ENCODE results near the gene ASNSD1. TPM values are rescaled to one million over a fixed set of nuclear protein-coding genes. Genes with fewer than 3 reads are reported as not detected.

The ASNSD1 gene
- total RNA-seq, 1 experiment from 2014 or later = 14.8 TPM

DNA sequence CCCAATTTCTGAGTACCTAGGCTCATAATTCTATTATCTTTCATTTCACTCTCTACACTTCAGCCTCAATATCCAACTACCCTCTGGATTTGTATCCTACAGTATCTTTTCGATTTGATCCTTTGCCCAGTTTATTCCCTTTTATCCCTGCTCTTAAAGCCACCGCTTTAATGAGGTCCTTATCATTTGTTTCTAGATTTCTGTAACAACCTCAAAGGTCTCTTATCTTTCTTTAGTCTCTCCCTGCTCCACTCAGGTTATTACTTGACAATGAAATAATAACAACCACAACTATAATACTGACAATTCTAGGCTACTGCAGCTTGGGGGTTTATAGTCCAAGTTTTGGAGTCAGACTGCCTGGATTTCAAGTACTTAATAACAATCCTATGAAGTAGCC, 25.9 kb upstream of the ASNSD1 start:
- DNase-seq = no peak
- Histone ChIP-seq H3K27ac (no peak overlapping the region), H3K79me2 (ENCODE audit: low read depth) (no peaks in the 10 kb centered on the region), H3K36me3 (ENCODE audit: low read depth) (no peaks in the 10 kb centered on the region), H3K9me2 (ENCODE audit: insufficient read depth) (no peaks in the 10 kb centered on the region), H3F3A (ENCODE audit: insufficient read depth, low read depth) (no peaks in the 10 kb centered on the region), H3K9me3 (ENCODE audit: insufficient read depth, low read depth) (no peaks in the 10 kb centered on the region), H3K4me1 (replicated peaks; ENCODE audit: insufficient read depth) (no peaks in the 10 kb centered on the region), H4K20me1 (ENCODE audit: insufficient read depth) (no peaks in the 10 kb centered on the region), H2AFZ (no peak overlapping the region), H3K4me3 (no peak overlapping the region), H3K4me2 (no peak overlapping the region), H3K27me3 (ENCODE audit: insufficient read depth, low read depth) (no peaks in the 10 kb centered on the region)
- ChIA-PET CTCF (no interaction called here), POLR2A (ENCODE audit: unreplicated experiment) (no interaction called here)
- BruUV-seq (replicated peaks) = no TSS peak
- intact Hi-C loops (cut with micrococcal nuclease; ENCODE audit: unreplicated experiment) = loop anchor here (2.0 kb wide), 1 partner anchor 169 kb away; no protein-coding TSS in a partner anchor
- TF ChIP-seq, protein P1, sequence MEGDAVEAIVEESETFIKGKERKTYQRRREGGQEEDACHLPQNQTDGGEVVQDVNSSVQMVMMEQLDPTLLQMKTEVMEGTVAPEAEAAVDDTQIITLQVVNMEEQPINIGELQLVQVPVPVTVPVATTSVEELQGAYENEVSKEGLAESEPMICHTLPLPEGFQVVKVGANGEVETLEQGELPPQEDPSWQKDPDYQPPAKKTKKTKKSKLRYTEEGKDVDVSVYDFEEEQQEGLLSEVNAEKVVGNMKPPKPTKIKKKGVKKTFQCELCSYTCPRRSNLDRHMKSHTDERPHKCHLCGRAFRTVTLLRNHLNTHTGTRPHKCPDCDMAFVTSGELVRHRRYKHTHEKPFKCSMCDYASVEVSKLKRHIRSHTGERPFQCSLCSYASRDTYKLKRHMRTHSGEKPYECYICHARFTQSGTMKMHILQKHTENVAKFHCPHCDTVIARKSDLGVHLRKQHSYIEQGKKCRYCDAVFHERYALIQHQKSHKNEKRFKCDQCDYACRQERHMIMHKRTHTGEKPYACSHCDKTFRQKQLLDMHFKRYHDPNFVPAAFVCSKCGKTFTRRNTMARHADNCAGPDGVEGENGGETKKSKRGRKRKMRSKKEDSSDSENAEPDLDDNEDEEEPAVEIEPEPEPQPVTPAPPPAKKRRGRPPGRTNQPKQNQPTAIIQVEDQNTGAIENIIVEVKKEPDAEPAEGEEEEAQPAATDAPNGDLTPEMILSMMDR (conservative IDR thresholded peaks at IDR 0.05) = no peak
- no peak for TF ChIP-seq EZH2 (IDR thresholded peaks at IDR 0.05; ENCODE audit: low read depth)

- H3K79me2 ChIP-seq (ENCODE audit: low read depth) = no peaks in the 10 kb centered on the region
- POLR2A ChIA-PET (ENCODE audit: unreplicated experiment) = no interaction called here
- no peak overlapping the region for H3K27ac ChIP-seq
- CTCF ChIA-PET = no interaction called here
- no peak overlapping the region for H2AFZ ChIP-seq
- TF ChIP-seq, protein P1 (conservative IDR thresholded peaks at IDR 0.05) = no peak
- TF ChIP-seq EZH2 (IDR thresholded peaks at IDR 0.05; ENCODE audit: low read depth) = no peak
- H3K36me3 ChIP-seq (ENCODE audit: low read depth) = no peaks in the 10 kb centered on the region
- intact Hi-C loops (cut with micrococcal nuclease; ENCODE audit: unreplicated experiment) = no loop called here
- no peaks in the 10 kb centered on the region for H3K9me3 ChIP-seq (ENCODE audit: insufficient read depth, low read depth)
- no peak overlapping the region for H3K4me3 ChIP-seq
- H3K4me2 ChIP-seq = no peak overlapping the region
- no peaks in the 10 kb centered on the region for H3F3A ChIP-seq (ENCODE audit: insufficient read depth, low read depth)
- no peaks in the 10 kb centered on the region for H3K4me1 ChIP-seq (replicated peaks; ENCODE audit: insufficient read depth)
- no peak for DNase-seq
- H3K27me3 ChIP-seq (ENCODE audit: insufficient read depth, low read depth) = no peaks in the 10 kb centered on the region
- H4K20me1 ChIP-seq (ENCODE audit: insufficient read depth) = no peaks in the 10 kb centered on the region
- BruUV-seq (replicated peaks) = no TSS peak
- H3K9me2 ChIP-seq (ENCODE audit: insufficient read depth) = no peaks in the 10 kb centered on the region
Observed at GRCh38 chr2:189638301-189639006, 22.8 kb upstream of the ASNSD1 start.

DNA sequence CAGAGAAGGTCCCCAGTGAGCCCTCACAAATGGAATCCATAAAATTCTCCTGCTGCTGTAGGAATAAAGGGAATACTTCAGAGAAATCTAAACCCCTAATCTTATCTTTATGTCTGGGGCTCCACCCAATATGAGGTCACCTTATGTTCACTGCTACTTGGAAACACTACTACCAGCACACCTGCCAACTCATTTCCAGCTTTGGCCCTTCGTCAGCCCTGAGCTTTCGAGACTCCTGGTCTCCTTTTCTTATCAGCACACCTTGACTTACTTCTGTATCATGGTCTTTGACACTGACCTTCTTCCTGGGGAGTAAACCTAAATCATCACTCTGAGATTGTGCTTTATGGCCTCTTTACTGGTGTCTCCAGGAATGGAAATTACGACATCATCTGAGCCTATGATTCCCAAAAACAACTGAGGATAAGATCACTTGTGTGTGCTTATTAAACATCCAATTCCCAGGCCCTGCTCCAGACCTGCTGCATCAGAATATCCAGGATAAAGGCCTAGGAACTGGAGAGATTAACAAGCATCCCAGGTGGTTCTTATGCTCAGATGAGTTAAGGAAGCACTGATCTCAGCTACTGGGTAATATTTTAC, 22.2 kb upstream of the ASNSD1 start:
- no peaks in the 10 kb centered on the region for H3K9me3 ChIP-seq (ENCODE audit: insufficient read depth, low read depth)
- no peaks in the 10 kb centered on the region for H3K27me3 ChIP-seq (ENCODE audit: insufficient read depth, low read depth)
- POLR2A ChIA-PET (ENCODE audit: unreplicated experiment) = no interaction called here
- no peaks in the 10 kb centered on the region for H3K36me3 ChIP-seq (ENCODE audit: low read depth)
- no peak overlapping the region for H2AFZ ChIP-seq
- CTCF ChIA-PET = no interaction called here
- H3F3A ChIP-seq (ENCODE audit: insufficient read depth, low read depth) = no peaks in the 10 kb centered on the region
- no peaks in the 10 kb centered on the region for H4K20me1 ChIP-seq (ENCODE audit: insufficient read depth)
- no peak overlapping the region for H3K4me2 ChIP-seq
- H3K27ac ChIP-seq = no peak overlapping the region
- BruUV-seq (replicated peaks) = no TSS peak
- no peak overlapping the region for H3K4me3 ChIP-seq
- intact Hi-C loops (cut with micrococcal nuclease; ENCODE audit: unreplicated experiment) = no loop called here
- no peak for DNase-seq
- TF ChIP-seq EZH2 (IDR thresholded peaks at IDR 0.05; ENCODE audit: low read depth) = no peak
- TF ChIP-seq, protein P1 (conservative IDR thresholded peaks at IDR 0.05) = no peak
- H3K9me2 ChIP-seq (ENCODE audit: insufficient read depth) = no peaks in the 10 kb centered on the region
- no peaks in the 10 kb centered on the region for H3K4me1 ChIP-seq (replicated peaks; ENCODE audit: insufficient read depth)
- no peaks in the 10 kb centered on the region for H3K79me2 ChIP-seq (ENCODE audit: low read depth)

Measured in PC-9 (cell line).